HEK293 (cell line): ENCODE measurements around the gene PRPF4.
A peak's percentile ranks its signal among the peaks of the same experiment; 100 is the strongest.

ENCODE experiments used
- AEBP2 ChIP-seq: fragments of 450-650 bp; formaldehyde crosslinking; IDR thresholded peaks from 2 replicates; pipeline ENCODE4 v1.5.1; 2016; ENCODE audit warnings: missing biosample characterization, missing genetic modification characterization, borderline replicate concordance
- GLIS1 ChIP-seq: fragments of 450-650 bp; formaldehyde crosslinking; IDR thresholded peaks from 2 replicates; pipeline ENCODE4 v1.5.1; 2016; ENCODE audit warnings: missing biosample characterization, missing genetic modification characterization
- GLIS2 ChIP-seq: fragments of 450-650 bp; formaldehyde crosslinking; IDR thresholded peaks from 2 replicates; pipeline ENCODE4 v1.5.1; 2016; ENCODE audit warnings: missing biosample characterization, missing genetic modification characterization
- KLF8 ChIP-seq: fragments of 450-650 bp; formaldehyde crosslinking; IDR thresholded peaks from 2 replicates; pipeline ENCODE4 v1.5.1; 2016; ENCODE audit warnings: missing biosample characterization, missing genetic modification characterization
- PRDM4 ChIP-seq: fragments of 450-650 bp; formaldehyde crosslinking; IDR thresholded peaks from 2 replicates; pipeline ENCODE4 v1.5.1; 2017; ENCODE audit warnings: missing biosample characterization, missing genetic modification characterization
- REPIN1 ChIP-seq: fragments of 450-650 bp; formaldehyde crosslinking; IDR thresholded peaks from 2 replicates; pipeline ENCODE4 v1.5.1; 2017; ENCODE audit warnings: missing biosample characterization, missing genetic modification characterization, low read depth
- ZBTB1 ChIP-seq: fragments of 450-650 bp; formaldehyde crosslinking; IDR thresholded peaks from 2 replicates; pipeline ENCODE4 v1.5.1; 2016; ENCODE audit warnings: missing biosample characterization, missing genetic modification characterization
- ZBTB26 ChIP-seq: fragments of 450-650 bp; formaldehyde crosslinking; optimal IDR thresholded peaks from 2 replicates; pipeline ENCODE3; 2016; ENCODE audit warnings: missing biosample characterization, mild to moderate bottlenecking, missing genetic modification characterization
- ZFHX2 ChIP-seq: fragments of 450-650 bp; formaldehyde crosslinking; conservative IDR thresholded peaks from 2 replicates; pipeline ENCODE4 v1.5.1; 2016; ENCODE audit warnings: missing biosample characterization, missing genetic modification characterization
- ZFP3 ChIP-seq: fragments of 450-650 bp; formaldehyde crosslinking; IDR thresholded peaks from 2 replicates; pipeline ENCODE4 v1.5.1; 2016; ENCODE audit warnings: low read depth, missing biosample characterization, missing genetic modification characterization
- ZIC2 ChIP-seq: fragments of 450-650 bp; formaldehyde crosslinking; IDR thresholded peaks from 2 replicates; pipeline ENCODE4 v1.5.1; 2016; ENCODE audit warnings: missing biosample characterization, missing genetic modification characterization
- ZNF133 ChIP-seq: fragments of 450-650 bp; formaldehyde crosslinking; IDR thresholded peaks from 2 replicates; pipeline ENCODE4 v1.5.1; 2016; ENCODE audit warnings: missing biosample characterization, missing genetic modification characterization
- ZNF169 ChIP-seq: fragments of 450-650 bp; formaldehyde crosslinking; IDR thresholded peaks from 2 replicates; pipeline ENCODE4 v1.5.1; 2016; ENCODE audit warnings: missing biosample characterization, missing genetic modification characterization
- ZNF184 ChIP-seq: fragments of 450-650 bp; IDR thresholded peaks from 2 replicates; pipeline ENCODE4 v1.5.1; 2018; ENCODE audit warnings: missing biosample characterization, mild to moderate bottlenecking, missing genetic modification characterization
- ZNF221 ChIP-seq: fragments of 450-650 bp; formaldehyde crosslinking; IDR thresholded peaks from 2 replicates; pipeline ENCODE4 v1.5.1; 2017; ENCODE audit warnings: missing biosample characterization, missing genetic modification characterization, borderline replicate concordance
- ZNF362 ChIP-seq: fragments of 450-650 bp; formaldehyde crosslinking; IDR thresholded peaks from 2 replicates; pipeline ENCODE4 v1.5.1; 2016; ENCODE audit warnings: missing biosample characterization, missing genetic modification characterization
- ZNF391 ChIP-seq: fragments of 450-650 bp; formaldehyde crosslinking; IDR thresholded peaks from 2 replicates; pipeline ENCODE4 v1.5.1; 2016; ENCODE audit warnings: low read depth, missing biosample characterization, missing genetic modification characterization, borderline replicate concordance
- ZNF394 ChIP-seq: fragments of 450-650 bp; formaldehyde crosslinking; IDR thresholded peaks from 2 replicates; pipeline ENCODE4 v1.5.1; 2016; ENCODE audit warnings: missing biosample characterization, missing genetic modification characterization, mild to moderate bottlenecking, moderate library complexity, borderline replicate concordance
- ZNF621 ChIP-seq: fragments of 450-650 bp; formaldehyde crosslinking; IDR thresholded peaks from 2 replicates; pipeline ENCODE4 v1.5.1; 2017; ENCODE audit warnings: missing biosample characterization, missing genetic modification characterization
- ZNF670 ChIP-seq: fragments of 450-650 bp; formaldehyde crosslinking; IDR thresholded peaks from 2 replicates; pipeline ENCODE4 v1.5.1; 2016; ENCODE audit warnings: missing biosample characterization, missing genetic modification characterization, low read depth
- ZNF777 ChIP-seq: fragments of 450-650 bp; formaldehyde crosslinking; IDR thresholded peaks from 2 replicates; pipeline ENCODE4 v1.5.1; 2017; ENCODE audit warnings: missing biosample characterization, missing genetic modification characterization, borderline replicate concordance
- ZNF792 ChIP-seq: fragments of 450-650 bp; formaldehyde crosslinking; IDR thresholded peaks from 2 replicates; pipeline ENCODE4 v1.5.1; 2016; ENCODE audit warnings: missing biosample characterization, missing genetic modification characterization
- ZNF830 ChIP-seq: fragments of 450-650 bp; IDR thresholded peaks from 2 replicates; pipeline ENCODE4 v1.5.0; 2018; ENCODE audit warnings: missing biosample characterization, missing genetic modification characterization, low read depth, mild to moderate bottlenecking, moderate library complexity
- ZNF843 ChIP-seq: fragments of 450-650 bp; formaldehyde crosslinking; IDR thresholded peaks from 2 replicates; pipeline ENCODE4 v1.5.1; 2016; ENCODE audit warnings: missing biosample characterization, missing genetic modification characterization
- ZSCAN23 ChIP-seq: fragments of 450-650 bp; formaldehyde crosslinking; IDR thresholded peaks from 2 replicates; pipeline ENCODE4 v1.5.1; 2016; ENCODE audit warnings: missing biosample characterization, missing genetic modification characterization
- TF ChIP-seq, protein P1 (sequence below): fragments of 450-650 bp; formaldehyde crosslinking; IDR thresholded peaks from 2 replicates; pipeline ENCODE4 v1.5.1; 2016; ENCODE audit warnings: missing biosample characterization, missing genetic modification characterization
- TF ChIP-seq, protein P2 (sequence below): fragments of 450-650 bp; formaldehyde crosslinking; IDR thresholded peaks from 2 replicates; pipeline ENCODE4 v1.5.1; 2017; ENCODE audit warnings: missing biosample characterization, missing genetic modification characterization

The PRPF4 gene

DNA sequence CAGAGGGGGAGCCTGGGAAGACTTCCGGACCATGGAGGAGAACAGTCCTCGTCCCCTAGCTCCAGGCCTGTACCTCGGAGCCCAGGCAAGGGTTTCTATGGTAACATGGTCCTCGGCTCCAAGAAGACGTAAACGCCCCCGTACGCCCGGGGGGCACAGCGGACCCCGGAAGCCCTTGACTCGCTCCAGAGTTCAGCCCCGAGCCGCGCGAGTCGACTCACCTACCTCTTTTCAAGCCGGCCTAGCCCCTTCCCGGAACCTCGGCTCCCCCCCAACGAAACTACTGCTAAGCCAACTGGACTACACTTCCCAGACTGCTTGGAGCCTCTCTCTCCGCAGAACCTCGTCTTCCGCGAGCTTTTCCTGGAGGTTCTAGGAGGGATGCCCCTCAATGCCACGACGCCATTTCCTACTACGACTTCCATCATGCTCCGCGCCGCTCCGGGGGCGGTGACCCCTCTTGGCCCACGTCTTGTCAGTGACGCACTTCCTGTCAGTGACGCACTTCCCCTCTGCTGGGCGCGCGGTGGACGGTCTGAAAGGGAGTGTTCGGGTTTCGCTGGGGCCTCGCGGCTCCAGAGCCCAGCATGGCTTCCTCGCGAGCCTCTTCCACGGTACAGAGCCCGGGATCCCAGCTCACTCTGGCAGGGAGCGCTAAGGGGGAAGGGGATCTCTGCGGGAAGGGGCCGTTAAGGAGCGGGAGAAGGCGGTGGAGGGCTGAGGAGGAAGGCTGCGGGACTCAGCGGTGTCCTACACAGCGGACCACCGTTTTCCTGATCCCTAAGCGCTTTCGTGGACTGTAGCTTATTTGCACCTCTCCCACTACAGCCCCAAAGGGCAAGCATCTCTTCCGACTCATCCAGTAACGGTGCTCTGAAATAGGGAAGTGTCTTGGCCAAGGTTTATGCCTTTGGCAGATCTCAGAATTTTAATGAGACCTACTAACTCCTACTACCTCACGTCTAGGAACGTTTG is at the start of gene PRPF4, which contains the start of gene CDC26 (continued):
- TF ChIP-seq ZBTB26 (peak; percentile 48), ZBTB1 (no peak), ZNF394 (peak; percentile 49), ZNF169 (tag by site-specific recombination) (no peak), PRDM4 (tag by site-specific recombination) (peak; percentile 47; the same call in 1 of the 2 replicates), ZIC2 (tag by site-specific recombination) (no peak), ZFHX2 (tag by site-specific recombination) (peak; percentile 96), ZFP3 (tag by site-specific recombination) (no peak), KLF8 (tag by site-specific recombination) (0 out of 2 replicates have a peak, but pooled peaks have one; percentile 50), ZNF362 (tag by site-specific recombination) (no peak), ZNF391 (no peak), ZNF792 (no peak), ZNF133 (tag by site-specific recombination) (no peak), ZNF843 (tag by site-specific recombination) (no peak), ZNF184 (tag by site-specific recombination) (no peak), ZNF670 (no peak), GLIS1 (tag by site-specific recombination) (peak; percentile 71), AEBP2 (tag by site-specific recombination) (no peak), ZNF221 (tag by site-specific recombination) (no peak), REPIN1 (tag by site-specific recombination) (no peak), ZNF830 (no peak), ZNF621 (no peak), ZNF777 (tag by site-specific recombination) (peak; percentile 30; the same call in 1 of the 2 replicates), GLIS2 (tag by site-specific recombination) (peak; percentile 87), ZSCAN23 (tag by site-specific recombination) (no peak)
- TF ChIP-seq, protein P1, sequence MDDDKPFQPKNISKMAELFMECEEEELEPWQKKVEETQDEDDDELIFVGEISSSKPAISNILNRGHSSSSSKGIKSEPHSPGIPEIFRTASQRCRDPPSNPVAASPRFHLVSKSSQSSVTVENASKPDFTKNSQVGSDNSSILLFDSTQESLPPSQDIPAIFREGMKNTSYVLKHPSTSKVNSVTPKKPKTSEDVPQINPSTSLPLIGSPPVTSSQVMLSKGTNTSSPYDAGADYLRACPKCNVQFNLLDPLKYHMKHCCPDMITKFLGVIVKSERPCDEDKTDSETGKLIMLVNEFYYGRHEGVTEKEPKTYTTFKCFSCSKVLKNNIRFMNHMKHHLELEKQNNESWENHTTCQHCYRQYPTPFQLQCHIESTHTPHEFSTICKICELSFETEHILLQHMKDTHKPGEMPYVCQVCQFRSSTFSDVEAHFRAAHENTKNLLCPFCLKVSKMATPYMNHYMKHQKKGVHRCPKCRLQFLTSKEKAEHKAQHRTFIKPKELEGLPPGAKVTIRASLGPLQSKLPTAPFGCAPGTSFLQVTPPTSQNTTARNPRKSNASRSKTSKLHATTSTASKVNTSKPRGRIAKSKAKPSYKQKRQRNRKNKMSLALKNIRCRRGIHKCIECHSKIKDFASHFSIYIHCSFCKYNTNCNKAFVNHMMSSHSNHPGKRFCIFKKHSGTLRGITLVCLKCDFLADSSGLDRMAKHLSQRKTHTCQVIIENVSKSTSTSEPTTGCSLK, result no peak
- TF ChIP-seq, protein P2, sequence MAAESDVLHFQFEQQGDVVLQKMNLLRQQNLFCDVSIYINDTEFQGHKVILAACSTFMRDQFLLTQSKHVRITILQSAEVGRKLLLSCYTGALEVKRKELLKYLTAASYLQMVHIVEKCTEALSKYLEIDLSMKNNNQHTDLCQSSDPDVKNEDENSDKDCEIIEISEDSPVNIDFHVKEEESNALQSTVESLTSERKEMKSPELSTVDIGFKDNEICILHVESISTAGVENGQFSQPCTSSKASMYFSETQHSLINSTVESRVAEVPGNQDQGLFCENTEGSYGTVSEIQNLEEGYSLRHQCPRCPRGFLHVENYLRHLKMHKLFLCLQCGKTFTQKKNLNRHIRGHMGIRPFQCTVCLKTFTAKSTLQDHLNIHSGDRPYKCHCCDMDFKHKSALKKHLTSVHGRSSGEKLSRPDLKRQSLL (tag by site-specific recombination), result no peak
